Gastroesophageal sphincter (tissue), 4 donors: ENCODE measurements around the gene CDH15. TPM values are rescaled to one million over a fixed set of nuclear protein-coding genes. Genes with fewer than 3 reads are reported as not detected.

ENCODE experiments used
- ATAC-seq: fragments of 150-250 bp; one replicate; pipeline ENCODE4 v1.9.1; 2016; ENCODE audit warnings: mild to moderate bottlenecking, moderate library complexity
- H3K27ac ChIP-seq, 4 donors: fragments of 200-600 bp; sonication (generic) in 3 of 4; 1 replicate in 3 of 4; 2 replicates in 1 of 4; pipeline ENCODE4 v1.5.1; 2016 to 2019
- H3K27me3 ChIP-seq: fragments of 200-600 bp; sonication (generic); one replicate; pipeline ENCODE4 v1.5.1; 2019
- H3K36me3 ChIP-seq, 2 donors: fragments of 200-600 bp; sonication (generic); one replicate each; pipeline ENCODE4 v1.5.1; 2019; ENCODE audit warnings: control low read depth in 1 of 2
- H3K4me1 ChIP-seq, 3 donors: fragments of 200-600 bp; sonication (generic); 1 replicate in 2 of 3; 2 replicates in 1 of 3; pipeline ENCODE4 v1.5.1; 2016 to 2019; ENCODE audit warnings: control low read depth in 2 of 3
- H3K4me3 ChIP-seq, 2 donors: fragments of 200-600 bp; sonication (generic); one replicate each; pipeline ENCODE4 v1.5.1; 2019; ENCODE audit warnings: mild to moderate bottlenecking in 1 of 2, moderate library complexity in 1 of 2
- H3K9me3 ChIP-seq, 3 donors: fragments of 200-600 bp; sonication (generic); one replicate each; pipeline ENCODE4 v1.5.1; 2017 to 2019; ENCODE audit warnings: control low read depth in 2 of 3
- EP300 ChIP-seq: sonication (generic); formaldehyde crosslinking; IDR thresholded peaks from one replicate; pipeline ENCODE4 v1.6.1; 2017; ENCODE audit warnings: antibody characterized with exemption, mild to moderate bottlenecking
- POLR2A ChIP-seq, 2 donors: fragments of 450-650 bp; IDR thresholded peaks; one replicate each; pipeline ENCODE4 v1.6.1; 2017; ENCODE audit warnings: antibody characterized with exemption in 2 of 2, mild to moderate bottlenecking in 2 of 2, moderate library complexity in 1 of 2
- POLR2AphosphoS5 ChIP-seq: sonication (generic); formaldehyde crosslinking; IDR thresholded peaks from one replicate; pipeline ENCODE4 v1.6.1; 2017; ENCODE audit warnings: antibody characterized with exemption
- WGBS, 2 donors: methylation state at CpG; one replicate each; pipeline ENCODE4 v1.1.5; 2018; ENCODE audit warnings: low coverage in 1 of 2; 5-methylcytosine and 5-hydroxymethylcytosine counted together
- total RNA-seq, 4 donors: library from RNA; depleted of rRNA; stranded (reverse); fragments of >200 nt; gene quantifications; one replicate each; pipeline ENCODE4 v1.1.0, GENCODE V29; 2016
- TF ChIP-seq, protein P1 (sequence below), 4 experiments: fragments of 200-600 bp in 2 of 4; fragments of 450-650 bp in 2 of 4; sonication (generic) in 1 of 4; IDR thresholded peaks; one replicate each; pipeline ENCODE4 v1.5.1; 2017 to 2019; ENCODE audit warnings: antibody characterized with exemption in 4 of 4, mild to moderate bottlenecking in 2 of 4, moderate library complexity in 2 of 4

CDH15 gene
- 1 to 10 TPM in 1 of 4 donors, under 1 TPM in 2, not detected in 1; 0.15 to 1.1 (median 0.27) TPM for total RNA-seq

DNA sequence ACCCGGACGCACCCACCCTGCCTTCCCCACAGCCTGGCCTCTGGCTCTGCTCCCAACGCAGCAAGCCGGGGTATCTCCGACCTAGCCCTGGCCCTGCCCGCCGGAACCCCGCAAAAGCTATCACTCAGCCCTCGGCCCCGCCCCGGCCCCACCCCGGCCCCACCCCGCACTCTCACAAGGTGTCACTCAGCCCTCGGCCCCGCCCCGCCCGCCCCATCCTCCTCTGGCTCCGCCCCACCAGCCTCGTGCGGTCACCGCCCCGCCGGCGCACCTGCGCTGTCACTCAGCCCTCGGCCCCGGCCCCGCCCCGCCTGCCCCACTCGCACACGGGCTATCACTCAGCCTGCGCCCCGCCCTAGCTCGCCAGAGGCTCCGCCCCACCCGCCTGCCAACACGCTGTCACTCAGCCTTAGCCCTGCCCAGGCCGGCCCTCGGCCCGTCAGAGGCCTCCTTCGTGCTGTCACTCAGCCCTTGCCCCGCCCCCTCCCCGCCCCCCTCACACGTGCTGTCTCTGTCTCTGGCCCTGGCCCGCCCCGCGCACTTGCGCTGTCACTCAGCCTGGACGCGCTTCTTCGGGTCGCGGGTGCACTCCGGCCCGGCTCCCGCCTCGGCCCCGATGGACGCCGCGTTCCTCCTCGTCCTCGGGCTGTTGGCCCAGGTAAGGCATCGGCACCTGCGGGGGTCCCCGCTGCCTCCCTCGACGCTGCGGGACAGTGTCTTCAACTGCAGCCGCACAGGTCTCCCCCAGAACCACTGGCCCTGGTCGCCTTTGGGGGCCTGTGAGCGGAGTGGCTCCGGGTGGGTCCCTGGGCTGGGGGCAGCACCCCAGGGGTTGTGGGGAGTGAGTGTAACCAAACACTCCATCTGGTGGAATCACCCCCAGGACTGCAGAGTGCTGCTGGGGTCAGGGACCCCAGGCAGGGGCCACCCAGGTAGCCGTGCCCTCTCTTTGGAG lies at the start of gene CDH15:
CDH15 (plus strand) TSS at position 533 of the 955 bp plus-strand sequence; CDS start at position 617, 84 bp downstream.
- Histone ChIP-seq H3K4me3 (peak within 1 kb of the TSS in 1 of 2 donors; percentile 43), H3K36me3 (no peaks in the 10 kb centered on the region), H3K27ac (no peak within 1 kb of the TSS), H3K9me3 (no peaks in the 10 kb centered on the region), H3K27me3 (peaks cover 90% of the 10 kb centered on the region), H3K4me1 (peaks cover 0 to 34% (median 21%) of the 10 kb centered on the region in 3 donors)
- ATAC-seq = peak; percentile 89
- WGBS, 2 donors = no CpG with 5 or more reads among the region's 74 CpGs
- TF ChIP-seq, protein P1, sequence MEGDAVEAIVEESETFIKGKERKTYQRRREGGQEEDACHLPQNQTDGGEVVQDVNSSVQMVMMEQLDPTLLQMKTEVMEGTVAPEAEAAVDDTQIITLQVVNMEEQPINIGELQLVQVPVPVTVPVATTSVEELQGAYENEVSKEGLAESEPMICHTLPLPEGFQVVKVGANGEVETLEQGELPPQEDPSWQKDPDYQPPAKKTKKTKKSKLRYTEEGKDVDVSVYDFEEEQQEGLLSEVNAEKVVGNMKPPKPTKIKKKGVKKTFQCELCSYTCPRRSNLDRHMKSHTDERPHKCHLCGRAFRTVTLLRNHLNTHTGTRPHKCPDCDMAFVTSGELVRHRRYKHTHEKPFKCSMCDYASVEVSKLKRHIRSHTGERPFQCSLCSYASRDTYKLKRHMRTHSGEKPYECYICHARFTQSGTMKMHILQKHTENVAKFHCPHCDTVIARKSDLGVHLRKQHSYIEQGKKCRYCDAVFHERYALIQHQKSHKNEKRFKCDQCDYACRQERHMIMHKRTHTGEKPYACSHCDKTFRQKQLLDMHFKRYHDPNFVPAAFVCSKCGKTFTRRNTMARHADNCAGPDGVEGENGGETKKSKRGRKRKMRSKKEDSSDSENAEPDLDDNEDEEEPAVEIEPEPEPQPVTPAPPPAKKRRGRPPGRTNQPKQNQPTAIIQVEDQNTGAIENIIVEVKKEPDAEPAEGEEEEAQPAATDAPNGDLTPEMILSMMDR (IDR thresholded peaks at IDR 0.05) = no peak
- TF ChIP-seq POLR2AphosphoS5 (no peak), EP300 (no peak), POLR2A (IDR thresholded peaks at IDR 0.05) (no peak)

DNA sequence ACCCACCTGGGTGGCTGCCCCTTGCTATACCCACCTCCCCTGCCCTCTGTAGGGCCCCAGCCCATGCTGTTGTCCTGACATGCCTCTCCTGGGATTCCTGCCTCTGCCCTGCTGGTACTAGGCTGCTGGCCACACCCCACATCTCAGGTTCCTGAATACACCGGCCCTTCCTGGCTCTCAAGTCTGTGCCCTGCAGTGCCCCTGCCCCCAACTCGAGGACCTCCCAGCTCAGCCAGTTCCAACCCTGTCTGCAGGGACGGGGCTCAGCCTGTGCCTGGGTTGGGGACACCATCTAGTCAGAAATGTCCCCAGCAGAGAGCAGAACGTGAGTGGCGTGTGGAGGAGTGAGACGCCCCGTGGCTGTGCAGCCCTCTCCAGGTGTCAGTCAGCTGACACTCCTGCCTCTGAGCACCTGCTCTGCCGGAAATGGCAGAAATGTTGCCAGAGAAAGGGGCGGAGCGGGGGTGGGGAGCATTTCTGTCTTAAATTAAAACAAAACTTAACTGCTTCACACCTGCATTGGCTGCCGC lies 49.2 kb upstream of the CDH15 start:
- Histone ChIP-seq H3K9me3 (peaks cover 0 to 11% (median 0%) of the 10 kb centered on the region in 3 donors), H3K36me3 (peaks cover 0 to 86% of the 10 kb centered on the region in 2 donors), H3K27ac (no peak overlapping the region), H3K27me3 (no peaks in the 10 kb centered on the region), H3K4me3 (no peak overlapping the region), H3K4me1 (no peaks in the 10 kb centered on the region)
- no peak for ATAC-seq
- TF ChIP-seq, protein P1 (IDR thresholded peaks at IDR 0.05) = no peak
- no peak for TF ChIP-seq POLR2A (IDR thresholded peaks at IDR 0.05)
- TF ChIP-seq POLR2AphosphoS5 = no peak
- 93% methylated on average over 7 of the region's 11 CpGs; no CpG with 5 or more reads in 1 of the 2 donors for WGBS, 2 donors

DNA sequence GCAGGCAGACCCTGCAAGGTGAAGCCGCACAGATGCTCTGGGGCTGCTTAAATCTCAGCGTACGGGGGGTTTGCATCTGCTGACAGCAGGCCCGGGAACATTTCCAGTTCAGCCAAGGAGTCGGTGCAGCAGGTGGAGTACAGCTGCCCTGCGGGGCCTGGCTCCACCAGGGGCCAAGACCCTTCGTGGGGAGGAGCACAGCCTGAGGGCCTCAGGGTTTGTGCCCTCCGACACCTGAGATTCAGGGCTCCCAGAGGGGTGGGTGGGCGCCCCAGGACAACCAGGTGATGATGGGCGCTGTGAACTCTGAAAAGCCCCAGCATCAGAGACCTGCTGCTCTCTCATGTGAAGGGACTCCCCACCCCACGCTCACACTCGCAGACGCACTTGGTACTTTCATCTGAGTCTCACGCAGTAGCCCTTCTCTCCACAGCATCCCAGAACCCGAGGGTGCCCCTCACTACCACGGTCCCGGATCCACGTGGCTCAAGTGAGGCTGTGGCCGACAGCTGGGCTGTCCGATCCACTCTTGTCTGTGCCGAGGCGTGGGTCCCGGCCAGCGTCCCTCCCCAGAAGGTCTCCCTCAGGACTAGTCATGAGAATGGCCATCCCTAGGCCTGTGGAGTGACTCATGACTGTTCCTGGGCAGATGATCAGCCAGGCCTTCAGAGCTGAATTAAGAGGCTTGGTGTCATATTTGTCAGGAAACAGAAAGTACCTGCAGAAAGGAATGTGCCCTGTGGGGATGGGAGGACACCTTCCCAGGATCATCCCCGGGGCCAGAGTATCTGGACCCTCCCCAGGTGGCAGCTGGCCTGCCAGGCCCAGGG lies 48.3 kb upstream of the CDH15 start:
- Histone ChIP-seq H3K9me3 (peaks cover 0 to 11% (median 0%) of the 10 kb centered on the region in 3 donors), H3K27me3 (no peaks in the 10 kb centered on the region), H3K36me3 (peaks cover 0 to 78% of the 10 kb centered on the region in 2 donors), H3K27ac (no peak overlapping the region), H3K4me1 (no peaks in the 10 kb centered on the region), H3K4me3 (no peak overlapping the region)
- ATAC-seq = no peak
- TF ChIP-seq, protein P1 (IDR thresholded peaks at IDR 0.05) = no peak
- no peak for TF ChIP-seq POLR2A (IDR thresholded peaks at IDR 0.05)
- TF ChIP-seq POLR2AphosphoS5 = no peak
- TF ChIP-seq EP300 = no peak
- 100% methylated on average over 1 to 2 of the region's 25 CpGs for WGBS, 2 donors

DNA sequence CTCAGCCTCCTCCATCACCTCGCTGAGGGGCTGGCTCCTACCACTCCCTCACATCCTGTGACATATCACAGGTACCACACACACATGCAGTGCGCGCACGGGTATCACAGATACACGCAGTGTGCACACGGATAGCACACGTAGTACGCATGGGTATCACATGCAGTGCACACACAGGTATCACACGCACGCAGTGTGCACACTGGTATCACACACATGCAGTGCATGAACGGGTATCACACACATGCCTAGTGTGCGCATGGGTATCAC lies 47.8 kb upstream of the CDH15 start:
- no peaks in the 10 kb centered on the region for H3K4me1 ChIP-seq
- no peak for ATAC-seq
- peaks cover 0 to 11% (median 0%) of the 10 kb centered on the region in 3 donors for H3K9me3 ChIP-seq
- 92 to 97% methylated on average over 4 to 7 of the region's 12 CpGs for WGBS, 2 donors
- no peak for TF ChIP-seq POLR2AphosphoS5
- TF ChIP-seq EP300 = no peak
- peaks cover 0 to 75% of the 10 kb centered on the region in 2 donors for H3K36me3 ChIP-seq
- no peak overlapping the region for H3K27ac ChIP-seq
- H3K4me3 ChIP-seq = no peak overlapping the region
- H3K27me3 ChIP-seq = no peaks in the 10 kb centered on the region

GRCh38 chr16:89129378-89129777 lies 42.2 kb upstream of the CDH15 start:
- Histone ChIP-seq H3K36me3 (peaks cover 0 to 74% of the 10 kb centered on the region in 2 donors), H3K9me3 (peaks cover 0 to 11% (median 0%) of the 10 kb centered on the region in 3 donors), H3K27ac (no peak overlapping the region), H3K27me3 (no peaks in the 10 kb centered on the region), H3K4me1 (no peaks in the 10 kb centered on the region), H3K4me3 (no peak overlapping the region)
- 89 to 100% methylated on average over 1 of the region's 1 CpG for WGBS, 2 donors
- ATAC-seq = no peak
- no peak for TF ChIP-seq EP300
- TF ChIP-seq POLR2A (IDR thresholded peaks at IDR 0.05) = no peak
- TF ChIP-seq POLR2AphosphoS5 = no peak
- TF ChIP-seq, protein P1 (IDR thresholded peaks at IDR 0.05) = no peak
